Fibroblast of mammary gland (primary cell): ENCODE data around the gene ANXA5.

Source experiments
- DNase-seq: peaks from one replicate; pipeline ENCODE4 v3.0.0-alpha.2; 2010; ENCODE audit warnings: low read depth
- H3K4me3 ChIP-seq: 2 replicates; pipeline ENCODE4 v1.5.1; 2011; ENCODE audit warnings: low read depth, mild to moderate bottlenecking, low read length, moderate library complexity; ENCODE audit not compliant: control insufficient read depth
- CTCF ChIP-seq: conservative IDR thresholded peaks from 2 replicates; pipeline ENCODE4 v1.5.1; 2011; ENCODE audit warnings: low read depth, low read length, inconsistent platforms; ENCODE audit not compliant: control insufficient read depth, insufficient read depth

The ANXA5 gene

GRCh38 chr4:121696581-121697461 lies at the start of gene ANXA5:
ANXA5 (minus strand) TSS chr4:121696980; CDS start chr4:121696589, 391 bp downstream.
- TF ChIP-seq CTCF, result peak; percentile 5
- DNase-seq, result peak; percentile 81
- peak within 1 kb of the TSS; percentile 96 for H3K4me3 ChIP-seq

GRCh38 chr4:121742794-121743193 lies 46.0 kb upstream of the ANXA5 start:
- no peak overlapping the region for H3K4me3 ChIP-seq
- DNase-seq, result no peak

GRCh38 chr4:121741751-121742150 lies 45.0 kb upstream of the ANXA5 start:
- no peak for TF ChIP-seq CTCF
- no peak overlapping the region for H3K4me3 ChIP-seq
- DNase-seq, result no peak

More at GRCh38 chr4:121742794-121743193, 46.0 kb upstream of the ANXA5 start:
- TF ChIP-seq CTCF, result no peak

GRCh38 chr4:121740796-121741409 lies 44.1 kb upstream of the ANXA5 start:
- TF ChIP-seq CTCF, result no peak
- H3K4me3 ChIP-seq, result no peak overlapping the region
- DNase-seq, result no peak

GRCh38 chr4:121739575-121739974 lies 42.8 kb upstream of the ANXA5 start:
- H3K4me3 ChIP-seq, result no peak overlapping the region
- no peak for DNase-seq
- TF ChIP-seq CTCF, result no peak

GRCh38 chr4:121738780-121739535 lies 42.2 kb upstream of the ANXA5 start:
- DNase-seq, result peak; percentile 59
- no peak for TF ChIP-seq CTCF
- no peak overlapping the region for H3K4me3 ChIP-seq
